ENCODE data around the gene URB2.

- TF ChIP-seq LEF1 (IDR thresholded peaks at IDR 0.05; ENCODE audit: borderline replicate concordance) (no peak), FOXA1 (IDR thresholded peaks at IDR 0.05) (no peak), FOXM1 (IDR thresholded peaks at IDR 0.05; ENCODE audit: borderline replicate concordance) (no peak), NFRKB (IDR thresholded peaks at IDR 0.05) (no peak), SP1 (IDR thresholded peaks at IDR 0.05) (no peak)
These were observed 32.1 kb downstream of the URB2 start for GRCh38 chr1:229657993-229658755.

Data from HEK293T (cell line).